Measurements from ENCODE around the gene PNKD. TPM values are rescaled to one million over a fixed set of nuclear protein-coding genes. Genes with fewer than 3 reads are reported as not detected.

The PNKD gene
- total RNA-seq, 2 donors from 2014 or later = 103 to 145 TPM

DNA sequence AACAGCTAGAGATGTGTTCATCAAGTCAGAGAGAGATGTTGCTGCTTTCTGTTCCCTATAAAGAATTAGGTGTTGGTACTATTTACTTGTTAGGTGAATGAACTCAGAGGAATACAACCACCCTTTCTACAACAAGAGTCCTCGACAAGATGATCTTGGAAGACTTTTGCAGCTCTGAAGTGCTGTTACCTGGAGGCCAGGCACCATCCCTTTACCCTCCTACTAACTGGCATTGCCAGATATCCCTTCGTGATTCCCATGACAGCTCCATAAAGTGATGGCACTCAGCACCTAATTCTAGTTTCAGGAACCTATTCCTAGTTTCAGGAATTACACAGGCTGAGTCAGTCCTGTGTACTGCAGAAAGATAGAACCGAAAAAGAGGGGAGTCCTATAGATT is 43.4 kb upstream of the PNKD start:
- Histone ChIP-seq H3K9me3 (no peaks in the 10 kb centered on the region), H3K36me3 (no peaks in the 10 kb centered on the region), H3K4me1 (replicated peaks) (no peaks in the 10 kb centered on the region), H3K27ac (no peak overlapping the region), H3K4me3 (no peak overlapping the region), H3K27me3 (replicated peaks; ENCODE audit: insufficient read depth) (no peaks in the 10 kb centered on the region)
- intact Hi-C loops (cut with DNase I) = no loop called here
- TF ChIP-seq, protein P1, sequence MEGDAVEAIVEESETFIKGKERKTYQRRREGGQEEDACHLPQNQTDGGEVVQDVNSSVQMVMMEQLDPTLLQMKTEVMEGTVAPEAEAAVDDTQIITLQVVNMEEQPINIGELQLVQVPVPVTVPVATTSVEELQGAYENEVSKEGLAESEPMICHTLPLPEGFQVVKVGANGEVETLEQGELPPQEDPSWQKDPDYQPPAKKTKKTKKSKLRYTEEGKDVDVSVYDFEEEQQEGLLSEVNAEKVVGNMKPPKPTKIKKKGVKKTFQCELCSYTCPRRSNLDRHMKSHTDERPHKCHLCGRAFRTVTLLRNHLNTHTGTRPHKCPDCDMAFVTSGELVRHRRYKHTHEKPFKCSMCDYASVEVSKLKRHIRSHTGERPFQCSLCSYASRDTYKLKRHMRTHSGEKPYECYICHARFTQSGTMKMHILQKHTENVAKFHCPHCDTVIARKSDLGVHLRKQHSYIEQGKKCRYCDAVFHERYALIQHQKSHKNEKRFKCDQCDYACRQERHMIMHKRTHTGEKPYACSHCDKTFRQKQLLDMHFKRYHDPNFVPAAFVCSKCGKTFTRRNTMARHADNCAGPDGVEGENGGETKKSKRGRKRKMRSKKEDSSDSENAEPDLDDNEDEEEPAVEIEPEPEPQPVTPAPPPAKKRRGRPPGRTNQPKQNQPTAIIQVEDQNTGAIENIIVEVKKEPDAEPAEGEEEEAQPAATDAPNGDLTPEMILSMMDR (IDR thresholded peaks at IDR 0.05) = no peak
- TF ChIP-seq POLR2AphosphoS5 (IDR thresholded peaks at IDR 0.05) (no peak), POLR2A (IDR thresholded peaks at IDR 0.05) (no peak)
- 86% methylated on average over 3 of the region's 3 CpGs for WGBS
- no peak for DNase-seq (ENCODE audit: low spot score)

DNA sequence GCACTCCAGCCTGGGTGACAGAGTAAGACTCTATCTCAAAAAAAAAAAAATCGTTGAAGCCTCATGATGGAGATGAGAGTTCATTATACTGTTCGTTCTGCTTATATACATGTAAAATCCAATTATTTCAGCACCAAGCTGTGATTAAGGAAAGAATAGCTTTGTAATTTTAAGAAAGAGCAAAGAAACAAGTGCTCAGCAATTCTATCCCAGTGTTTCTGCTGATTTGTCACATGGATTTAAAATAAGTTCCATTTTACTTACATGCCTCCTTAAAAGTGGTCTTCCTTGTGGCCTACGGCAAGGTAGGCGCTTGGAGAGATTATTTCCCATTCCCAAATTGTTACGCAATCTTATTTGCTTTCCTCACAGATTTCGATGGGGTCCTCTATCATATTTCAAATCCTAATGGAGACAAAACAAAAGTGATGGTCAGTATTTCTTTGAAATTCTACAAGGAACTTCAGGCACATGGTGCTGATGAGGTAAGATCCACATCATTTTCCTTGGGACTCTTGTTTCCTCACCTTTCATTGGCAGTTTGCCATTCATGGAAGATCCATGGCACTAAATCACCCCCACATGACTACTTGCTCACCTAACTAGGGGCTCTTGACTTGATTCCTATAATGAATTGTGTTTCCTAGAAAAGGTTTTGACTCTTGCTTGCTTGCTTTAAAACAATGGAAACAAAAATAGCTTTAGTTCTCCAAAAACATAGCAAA is 41.8 kb upstream of the PNKD start:
- no peaks in the 10 kb centered on the region for H3K36me3 ChIP-seq
- H3K9me3 ChIP-seq = no peaks in the 10 kb centered on the region
- H3K4me1 ChIP-seq (replicated peaks) = no peaks in the 10 kb centered on the region
- 89% methylated on average over 6 of the region's 6 CpGs for WGBS
- no peak overlapping the region for H3K4me3 ChIP-seq
- peak overlapping the region; percentile 16 to 54 for H3K27ac ChIP-seq
- H3K27me3 ChIP-seq (replicated peaks; ENCODE audit: insufficient read depth) = no peaks in the 10 kb centered on the region
- intact Hi-C loops (cut with DNase I) = no loop called here
- no peak for DNase-seq (ENCODE audit: low spot score)
- TF ChIP-seq POLR2A (IDR thresholded peaks at IDR 0.05) = no peak
- TF ChIP-seq POLR2AphosphoS5 (IDR thresholded peaks at IDR 0.05) = no peak
- TF ChIP-seq, protein P1 (IDR thresholded peaks at IDR 0.05) = no peak

DNA sequence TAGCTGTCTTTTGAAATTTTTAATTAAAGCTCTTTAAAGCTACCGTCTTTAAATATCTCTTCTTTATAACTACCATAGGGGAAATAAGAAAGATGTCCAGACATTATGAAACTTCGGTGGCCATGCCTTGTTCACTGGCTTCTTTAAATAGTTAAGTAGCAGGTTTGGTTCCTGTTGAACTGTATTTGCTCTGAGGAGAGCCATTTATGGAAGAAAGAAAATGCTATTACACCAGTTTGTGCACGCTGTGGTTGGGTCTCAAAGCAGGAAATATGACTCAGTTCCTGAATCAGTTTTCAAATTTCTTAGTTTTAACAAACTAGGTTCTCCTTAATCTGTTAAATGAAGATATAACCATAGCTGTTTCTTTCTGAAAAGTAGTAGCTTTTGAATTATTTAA is 41.1 kb upstream of the PNKD start:
- peak; percentile 17 for DNase-seq (ENCODE audit: low spot score)
- Histone ChIP-seq H3K4me1 (replicated peaks) (no peaks in the 10 kb centered on the region), H3K9me3 (no peaks in the 10 kb centered on the region), H3K27ac (peak overlapping the region; percentile 16 to 54), H3K27me3 (replicated peaks; ENCODE audit: insufficient read depth) (no peaks in the 10 kb centered on the region), H3K36me3 (no peaks in the 10 kb centered on the region), H3K4me3 (no peak overlapping the region)
- 17% methylated on average over 3 of the region's 3 CpGs for WGBS
- TF ChIP-seq POLR2A (IDR thresholded peaks at IDR 0.05) (no peak), POLR2AphosphoS5 (IDR thresholded peaks at IDR 0.05) (peak; percentile 61)
- TF ChIP-seq, protein P1 (IDR thresholded peaks at IDR 0.05) = no peak
- intact Hi-C loops (cut with DNase I) = no loop called here

DNA sequence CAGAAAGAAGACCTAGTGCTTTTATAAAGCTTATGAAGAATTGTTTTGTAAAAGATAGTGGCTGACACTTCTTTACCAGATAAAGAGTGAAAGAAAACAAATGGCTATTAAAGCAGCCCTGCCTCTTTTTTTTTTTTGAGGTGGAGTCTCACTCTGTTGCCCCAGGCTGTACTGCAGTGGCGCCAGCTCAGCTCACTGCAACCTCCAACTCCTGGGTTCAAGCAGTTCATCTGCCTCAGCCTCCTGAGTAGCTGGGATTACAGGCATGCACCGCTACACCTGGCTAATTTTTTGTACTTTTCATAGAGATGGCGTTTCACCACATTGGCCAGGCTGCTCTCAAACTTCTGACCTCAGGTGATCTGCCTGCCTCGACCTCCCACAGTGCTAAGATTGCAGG is 40.5 kb upstream of the PNKD start:
- Histone ChIP-seq H3K36me3 (no peaks in the 10 kb centered on the region), H3K27me3 (replicated peaks; ENCODE audit: insufficient read depth) (no peaks in the 10 kb centered on the region), H3K4me3 (no peak overlapping the region), H3K27ac (peak overlapping the region; percentile 10 to 54), H3K9me3 (no peaks in the 10 kb centered on the region), H3K4me1 (replicated peaks) (no peaks in the 10 kb centered on the region)
- WGBS = 71% methylated on average over 4 of the region's 4 CpGs
- DNase-seq (ENCODE audit: low spot score) = no peak
- TF ChIP-seq POLR2AphosphoS5 (IDR thresholded peaks at IDR 0.05) = no peak
- TF ChIP-seq POLR2A (IDR thresholded peaks at IDR 0.05) = no peak
- TF ChIP-seq, protein P1 (IDR thresholded peaks at IDR 0.05) = no peak
- intact Hi-C loops (cut with DNase I) = no loop called here

DNA sequence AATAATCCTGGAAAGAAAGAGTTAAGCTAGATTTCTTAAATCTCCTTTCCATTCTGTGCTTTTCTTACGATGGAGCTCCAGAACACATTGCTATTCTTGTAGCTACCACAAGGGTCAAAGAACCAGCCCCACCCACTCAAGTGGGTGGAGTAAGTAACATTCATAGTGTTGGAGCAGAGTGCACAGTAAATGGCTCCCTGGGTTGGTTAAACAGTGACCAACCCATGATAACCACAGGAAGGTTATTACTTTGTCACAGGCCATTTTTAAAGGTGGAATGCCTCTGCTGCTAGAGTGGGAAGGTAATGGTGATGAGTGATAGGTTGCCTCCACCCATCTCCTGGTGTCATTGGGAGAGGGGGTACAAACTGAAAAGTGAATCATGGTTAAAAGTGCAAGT is 39.4 kb upstream of the PNKD start:
- no peaks in the 10 kb centered on the region for H3K36me3 ChIP-seq
- no peak overlapping the region for H3K27ac ChIP-seq
- intact Hi-C loops (cut with DNase I) = no loop called here
- H3K9me3 ChIP-seq = no peaks in the 10 kb centered on the region
- no peaks in the 10 kb centered on the region for H3K4me1 ChIP-seq (replicated peaks)
- 8% methylated on average over 1 of the region's 1 CpG for WGBS
- H3K27me3 ChIP-seq (replicated peaks; ENCODE audit: insufficient read depth) = no peaks in the 10 kb centered on the region
- H3K4me3 ChIP-seq = no peak overlapping the region
- DNase-seq (ENCODE audit: low spot score) = no peak
- TF ChIP-seq POLR2A (IDR thresholded peaks at IDR 0.05) = no peak
- TF ChIP-seq, protein P1 (IDR thresholded peaks at IDR 0.05) = no peak
- TF ChIP-seq POLR2AphosphoS5 (IDR thresholded peaks at IDR 0.05) = no peak
